ENCODE measurements around the gene DFFB.

The DFFB gene

DNA sequence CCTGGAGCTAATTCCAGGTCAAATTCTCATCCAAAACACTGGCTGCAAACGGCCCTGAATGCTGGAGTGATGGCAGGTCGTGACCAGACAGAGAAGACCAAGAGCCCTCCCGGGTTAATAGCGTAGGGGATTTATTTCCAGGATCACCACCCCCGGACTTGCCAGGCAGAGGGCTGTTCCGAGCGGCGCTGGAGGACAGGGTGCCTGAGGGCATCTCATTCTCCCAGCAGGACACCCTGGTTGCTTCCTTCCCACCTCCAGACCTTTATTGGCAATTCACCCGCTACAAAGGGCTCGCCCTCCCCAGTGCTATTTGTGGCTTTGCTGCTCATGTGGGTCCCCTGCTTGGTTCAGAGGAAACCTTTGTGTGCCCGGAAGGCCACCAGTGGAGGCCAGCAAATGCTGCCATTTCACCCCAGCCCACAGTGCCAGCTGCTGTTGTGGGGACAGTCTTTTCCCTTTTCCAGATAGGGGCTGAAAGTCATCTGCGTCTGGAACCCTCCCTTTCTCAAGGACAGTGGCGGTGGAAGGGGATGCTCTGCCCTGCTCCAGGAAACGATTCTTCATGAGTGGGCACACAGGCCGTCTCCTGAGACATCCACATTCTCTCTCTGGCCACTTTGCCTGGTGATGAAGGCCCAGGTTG lies 61.8 kb downstream of the DFFB start:
- no peak overlapping the region for H3K4me3 ChIP-seq (ENCODE audit: low read depth, low read length)
- TF ChIP-seq, protein P1, sequence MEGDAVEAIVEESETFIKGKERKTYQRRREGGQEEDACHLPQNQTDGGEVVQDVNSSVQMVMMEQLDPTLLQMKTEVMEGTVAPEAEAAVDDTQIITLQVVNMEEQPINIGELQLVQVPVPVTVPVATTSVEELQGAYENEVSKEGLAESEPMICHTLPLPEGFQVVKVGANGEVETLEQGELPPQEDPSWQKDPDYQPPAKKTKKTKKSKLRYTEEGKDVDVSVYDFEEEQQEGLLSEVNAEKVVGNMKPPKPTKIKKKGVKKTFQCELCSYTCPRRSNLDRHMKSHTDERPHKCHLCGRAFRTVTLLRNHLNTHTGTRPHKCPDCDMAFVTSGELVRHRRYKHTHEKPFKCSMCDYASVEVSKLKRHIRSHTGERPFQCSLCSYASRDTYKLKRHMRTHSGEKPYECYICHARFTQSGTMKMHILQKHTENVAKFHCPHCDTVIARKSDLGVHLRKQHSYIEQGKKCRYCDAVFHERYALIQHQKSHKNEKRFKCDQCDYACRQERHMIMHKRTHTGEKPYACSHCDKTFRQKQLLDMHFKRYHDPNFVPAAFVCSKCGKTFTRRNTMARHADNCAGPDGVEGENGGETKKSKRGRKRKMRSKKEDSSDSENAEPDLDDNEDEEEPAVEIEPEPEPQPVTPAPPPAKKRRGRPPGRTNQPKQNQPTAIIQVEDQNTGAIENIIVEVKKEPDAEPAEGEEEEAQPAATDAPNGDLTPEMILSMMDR (IDR thresholded peaks at IDR 0.05; ENCODE audit: insufficient read depth, low read depth, low read length, missing control alignments) = no peak
- DNase-seq (ENCODE audit: low read depth) = no peak

DNA sequence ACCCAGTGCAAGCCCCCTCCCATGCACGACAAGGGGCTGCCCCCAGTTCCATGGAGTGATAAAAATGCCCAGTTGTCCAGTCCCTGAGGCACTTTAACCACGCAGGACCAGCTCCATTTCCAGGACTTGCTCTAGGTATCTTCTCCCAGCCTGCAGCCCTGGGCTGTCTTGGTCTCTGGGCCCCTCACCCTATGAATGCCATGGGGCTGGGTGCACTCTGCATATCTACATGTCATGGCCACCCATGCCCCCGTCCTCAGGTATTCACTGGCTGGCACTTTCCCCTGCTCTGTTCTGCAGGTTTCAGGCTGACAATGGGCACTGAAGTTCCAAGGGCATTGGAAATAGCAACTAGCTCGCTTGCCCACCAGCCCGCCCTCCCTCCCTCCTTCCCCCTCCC lies 62.4 kb downstream of the DFFB start:
- DNase-seq (ENCODE audit: low read depth) = no peak
- TF ChIP-seq, protein P1 (IDR thresholded peaks at IDR 0.05; ENCODE audit: insufficient read depth, low read depth, low read length, missing control alignments) = no peak
- H3K4me3 ChIP-seq (ENCODE audit: low read depth, low read length) = no peak overlapping the region

DNA sequence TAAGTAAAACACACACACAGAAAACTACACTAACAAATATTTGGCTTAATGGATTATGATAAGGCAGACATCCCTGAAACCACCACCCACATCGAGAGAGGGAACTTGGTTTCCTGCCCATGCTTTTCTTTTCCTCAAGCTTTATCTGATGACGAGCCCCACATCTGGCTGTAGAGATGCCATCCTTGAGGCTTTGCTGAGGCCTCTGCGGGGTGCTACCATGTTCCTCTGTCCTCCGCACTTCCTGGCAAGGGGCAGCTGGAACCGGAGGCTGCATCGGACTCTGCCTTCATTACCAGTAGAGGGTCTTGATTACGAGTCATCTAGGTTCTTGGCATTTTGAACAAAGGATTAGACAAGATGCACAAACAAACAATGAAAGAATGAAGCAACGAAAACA lies 64.5 kb downstream of the DFFB start:
- DNase-seq (ENCODE audit: low read depth) = no peak
- H3K4me3 ChIP-seq (ENCODE audit: low read depth, low read length) = no peak overlapping the region

DNA sequence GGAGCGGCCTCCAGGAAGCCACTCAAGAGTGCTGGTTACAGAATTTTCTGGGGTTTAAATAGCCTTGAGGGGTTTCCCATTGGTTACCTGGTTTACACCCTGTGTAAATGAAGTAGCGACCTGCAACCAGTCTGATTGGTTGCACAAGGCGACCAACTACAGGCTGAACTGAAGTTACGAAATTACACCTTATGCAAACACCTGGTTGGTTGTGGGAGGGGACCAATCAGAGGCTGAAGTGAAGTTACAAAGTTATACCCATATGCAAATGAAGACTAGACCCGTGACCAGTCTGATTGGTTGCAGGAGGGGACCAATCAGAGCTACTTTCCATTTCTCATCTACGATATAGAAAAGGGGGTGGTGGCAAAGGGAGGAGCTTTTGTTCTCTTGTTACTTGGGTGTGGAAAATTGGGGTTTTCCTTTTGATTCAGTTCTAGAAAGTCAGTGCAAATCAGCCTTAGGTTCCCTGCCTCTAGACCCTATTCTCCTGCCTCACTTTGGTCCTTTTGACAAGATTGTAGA lies 65.0 kb downstream of the DFFB start:
- TF ChIP-seq, protein P1 (IDR thresholded peaks at IDR 0.05; ENCODE audit: insufficient read depth, low read depth, low read length, missing control alignments) = no peak
- no peak overlapping the region for H3K4me3 ChIP-seq (ENCODE audit: low read depth, low read length)
- peak; percentile 26 for DNase-seq (ENCODE audit: low read depth)

More for the DNA sequence above, 64.5 kb downstream of the DFFB start:
- TF ChIP-seq, protein P1 (IDR thresholded peaks at IDR 0.05; ENCODE audit: insufficient read depth, low read depth, low read length, missing control alignments) = no peak

DNA sequence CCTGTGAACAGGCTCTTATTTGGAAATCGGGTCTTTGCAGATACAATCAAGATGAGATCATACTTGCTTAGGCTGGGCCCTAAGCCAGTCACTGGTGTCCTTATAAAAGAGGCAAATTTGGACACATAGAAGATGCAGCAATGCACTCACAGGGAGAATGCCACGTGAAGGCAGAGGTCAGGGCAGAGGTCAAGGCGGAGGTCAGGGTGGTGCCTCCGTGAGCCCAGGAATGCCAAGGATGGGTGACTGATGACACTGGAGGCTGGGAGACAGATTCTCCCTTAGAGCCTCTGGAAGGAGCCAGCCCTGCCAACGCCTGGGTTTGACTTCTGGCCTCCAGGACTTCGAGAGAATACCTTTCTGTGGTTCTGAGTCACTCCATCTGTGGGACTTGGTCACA lies 65.6 kb downstream of the DFFB start:
- H3K4me3 ChIP-seq (ENCODE audit: low read depth, low read length) = no peak overlapping the region
- DNase-seq (ENCODE audit: low read depth) = no peak
- TF ChIP-seq, protein P1 (IDR thresholded peaks at IDR 0.05; ENCODE audit: insufficient read depth, low read depth, low read length, missing control alignments) = no peak

DNA sequence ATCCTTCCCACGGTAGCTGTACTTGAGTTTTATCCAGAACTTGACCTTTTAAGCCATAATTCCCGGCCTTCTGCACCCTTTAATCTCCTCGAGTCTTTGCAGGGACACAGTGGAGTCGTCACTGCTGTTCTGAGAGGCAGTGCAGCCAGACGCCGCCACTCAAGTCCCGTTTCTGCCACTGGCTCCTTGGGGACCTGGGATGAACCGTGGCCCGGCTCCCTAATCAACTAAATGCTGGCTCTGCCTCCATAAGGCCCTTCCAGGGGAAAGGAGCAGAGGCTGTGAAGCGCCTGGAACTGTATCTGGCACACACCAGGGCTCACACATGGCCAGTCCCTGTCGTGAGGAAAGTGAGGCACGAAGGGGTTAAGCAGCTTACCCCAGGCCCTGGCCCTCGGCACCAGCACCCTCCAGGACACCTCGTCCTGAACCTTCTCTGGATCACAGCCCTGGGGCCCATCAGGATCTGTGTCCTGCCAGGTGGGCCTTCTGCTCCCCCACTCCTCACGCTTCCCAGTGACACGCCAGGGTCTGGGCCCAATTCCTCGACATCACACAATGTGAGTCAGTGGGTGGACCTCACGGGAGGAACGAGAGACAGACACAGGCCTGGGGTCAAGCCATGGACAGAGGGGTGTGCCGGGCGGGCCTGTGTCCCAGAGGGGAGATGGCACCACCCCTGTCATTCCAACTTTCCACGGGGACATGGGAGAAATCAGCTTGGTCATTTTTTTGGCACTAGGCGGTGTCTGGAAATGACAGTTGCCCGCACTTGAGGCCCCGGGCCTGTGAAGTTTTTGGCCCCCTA lies 66.3 kb downstream of the DFFB start:
- no peak for DNase-seq (ENCODE audit: low read depth)
- TF ChIP-seq, protein P1 (IDR thresholded peaks at IDR 0.05; ENCODE audit: insufficient read depth, low read depth, low read length, missing control alignments) = no peak
- no peak overlapping the region for H3K4me3 ChIP-seq (ENCODE audit: low read depth, low read length)

Measured in GM12865 (cell line).